SH-SY5Y (cell line): ENCODE measurements around the gene SEPTIN11.

ENCODE experiments used
- GATA2 ChIP-seq: IDR thresholded peaks from 2 replicates; pipeline ENCODE4 v1.6.1; 2011; ENCODE audit warnings: mild to moderate bottlenecking, low read depth, low read length
- GATA3 ChIP-seq: IDR thresholded peaks from 2 replicates; pipeline ENCODE4 v1.6.1; 2011; ENCODE audit warnings: low read depth, mild to moderate bottlenecking, low read length, moderate library complexity

DNA sequence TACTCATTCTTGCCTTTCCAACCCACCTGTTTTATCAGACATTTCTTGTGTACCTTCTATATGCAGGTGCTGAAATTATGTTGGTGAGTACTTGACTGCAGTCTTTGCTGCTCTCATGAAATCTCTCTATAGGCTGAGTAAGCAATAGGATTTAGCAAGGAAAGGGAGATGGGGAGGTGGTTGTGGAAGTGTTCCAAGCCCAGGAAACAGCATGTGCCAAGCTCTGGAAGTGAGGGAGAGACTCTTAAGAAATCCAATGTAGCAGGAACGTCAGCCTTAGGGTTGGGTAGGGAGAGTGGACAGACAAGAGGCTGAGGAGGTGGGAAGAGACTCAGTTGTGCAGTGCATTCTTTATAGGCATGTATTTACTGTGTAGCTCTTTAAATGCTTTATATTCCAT lies 5.6 kb downstream of the SEPTIN11 start:
- TF ChIP-seq GATA2 (no peak), GATA3 (no peak)
